ENCODE data around the gene ADPGK.

GRCh38 chr15:72758182-72758581 is 25.4 kb downstream of the ADPGK start:
- TF ChIP-seq, protein P1, sequence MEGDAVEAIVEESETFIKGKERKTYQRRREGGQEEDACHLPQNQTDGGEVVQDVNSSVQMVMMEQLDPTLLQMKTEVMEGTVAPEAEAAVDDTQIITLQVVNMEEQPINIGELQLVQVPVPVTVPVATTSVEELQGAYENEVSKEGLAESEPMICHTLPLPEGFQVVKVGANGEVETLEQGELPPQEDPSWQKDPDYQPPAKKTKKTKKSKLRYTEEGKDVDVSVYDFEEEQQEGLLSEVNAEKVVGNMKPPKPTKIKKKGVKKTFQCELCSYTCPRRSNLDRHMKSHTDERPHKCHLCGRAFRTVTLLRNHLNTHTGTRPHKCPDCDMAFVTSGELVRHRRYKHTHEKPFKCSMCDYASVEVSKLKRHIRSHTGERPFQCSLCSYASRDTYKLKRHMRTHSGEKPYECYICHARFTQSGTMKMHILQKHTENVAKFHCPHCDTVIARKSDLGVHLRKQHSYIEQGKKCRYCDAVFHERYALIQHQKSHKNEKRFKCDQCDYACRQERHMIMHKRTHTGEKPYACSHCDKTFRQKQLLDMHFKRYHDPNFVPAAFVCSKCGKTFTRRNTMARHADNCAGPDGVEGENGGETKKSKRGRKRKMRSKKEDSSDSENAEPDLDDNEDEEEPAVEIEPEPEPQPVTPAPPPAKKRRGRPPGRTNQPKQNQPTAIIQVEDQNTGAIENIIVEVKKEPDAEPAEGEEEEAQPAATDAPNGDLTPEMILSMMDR (IDR thresholded peaks at IDR 0.05): no peak
- TF ChIP-seq POLR2AphosphoS5 (IDR thresholded peaks at IDR 0.05) (no peak), POLR2A (IDR thresholded peaks at IDR 0.05) (no peak), EP300 (IDR thresholded peaks at IDR 0.05) (no peak)
